Activated CD4-positive, alpha-beta T cell treated with anti-CD3 and anti-CD28 coated beads for 36 hours (primary cell): ENCODE results near the gene TSPY8. TPM values are rescaled to one million over a fixed set of nuclear protein-coding genes. Genes with fewer than 3 reads are reported as not detected.
"Not testable (repeated sequence)": the region's sequence is repeated elsewhere in the genome, so short reads cannot be mapped to it uniquely, and the experiment has no call there.

ENCODE experiments used
- ATAC-seq: fragments of 200-7000 bp; cut with Tn5 transposase; one replicate; pipeline ENCODE4 v1.10.0; 2021; ENCODE audit warnings: mild to moderate bottlenecking, moderate library complexity
- CTCF ChIA-PET: fragments of 350-600 bp; sonication (Branson Sonifier 250); formaldehyde crosslinking; loops from one replicate; lab custom pipeline; 2021; ENCODE audit warnings: antibody characterized with exemption; lab: Charles Lee
- POLR2A ChIA-PET: fragments of 350-600 bp; sonication (Branson Sonifier 250); formaldehyde crosslinking; loops from one replicate; lab custom pipeline; 2021; ENCODE audit warnings: antibody characterized with exemption, inconsistent platforms; lab: Charles Lee
- DNase-seq: peaks from one replicate; pipeline ENCODE4 v3.0.0-alpha.2; 2020
- H3K27ac Mint-ChIP-seq: one replicate; pipeline ENCODE4 v1.8.0; 2021; ENCODE audit warnings: mixed read lengths
- H3K27me3 Mint-ChIP-seq: one replicate; pipeline ENCODE4 v1.8.0; 2021; ENCODE audit warnings: mixed read lengths
- H3K36me3 Mint-ChIP-seq: one replicate; pipeline ENCODE4 v1.8.0; 2021; ENCODE audit warnings: low read depth, mixed read lengths
- H3K4me1 Mint-ChIP-seq: one replicate; pipeline ENCODE4 v1.8.0; 2021; ENCODE audit warnings: mixed read lengths
- H3K4me3 Mint-ChIP-seq: one replicate; pipeline ENCODE4 v1.8.0; 2021; ENCODE audit warnings: mild to moderate bottlenecking, moderate library complexity, mixed read lengths
- H3K9me3 Mint-ChIP-seq: one replicate; pipeline ENCODE4 v1.8.0; 2021; ENCODE audit warnings: low read depth, mixed read lengths
- intact Hi-C, 2 experiments: fragments of 100-400 bp; cut with DNase I in 1 of 2; cut with micrococcal nuclease in 1 of 2; formaldehyde crosslinking; loops; one replicate each; pipeline versions ENCODE4 v1.14.2 to v1.15.1; 2022 to 2024; cut with DNase I, micrococcal nuclease
- total RNA-seq, 2 experiments: library from RNA; stranded (reverse); gene quantifications; one replicate each; pipeline ENCODE4 v1.2.3, GENCODE V29; 2021

TSPY8 gene, protein sequence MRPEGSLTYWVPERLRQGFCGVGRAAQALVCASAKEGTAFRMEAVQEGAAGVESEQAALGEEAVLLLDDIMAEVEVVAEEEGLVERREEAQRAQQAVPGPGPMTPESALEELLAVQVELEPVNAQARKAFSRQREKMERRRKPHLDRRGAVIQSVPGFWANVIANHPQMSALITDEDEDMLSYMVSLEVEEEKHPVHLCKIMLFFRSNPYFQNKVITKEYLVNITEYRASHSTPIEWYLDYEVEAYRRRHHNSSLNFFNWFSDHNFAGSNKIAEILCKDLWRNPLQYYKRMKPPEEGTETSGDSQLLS
- total RNA-seq: not detected

DNA sequence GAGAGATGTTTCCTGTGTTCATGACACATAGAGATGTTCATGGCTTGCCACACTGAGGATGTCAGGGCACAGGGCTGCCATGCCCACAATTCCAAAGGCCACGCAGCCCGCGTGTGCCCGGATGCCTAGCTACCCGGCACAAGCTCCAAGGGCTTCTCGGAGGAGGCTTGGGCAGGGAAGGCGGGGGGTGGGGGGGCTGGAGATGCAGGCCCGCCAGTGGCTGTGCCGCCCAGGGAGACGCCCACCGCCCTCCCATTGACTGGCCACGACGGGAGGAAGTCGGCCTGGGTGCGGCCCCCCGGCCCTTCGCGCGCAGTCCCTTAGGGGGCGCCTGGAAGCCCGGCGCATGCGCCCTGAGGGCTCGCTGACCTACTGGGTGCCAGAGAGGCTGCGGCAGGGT, at the start of gene TSPY8:
Gene TSPY8, plus strand, starts transcription at position 301 of the 400 bp plus-strand sequence. Its CDS starts 46 bp downstream, at position 347.
- H3K4me3 Mint-ChIP-seq, intact Hi-C loops, H3K36me3 Mint-ChIP-seq, DNase-seq, H3K27ac Mint-ChIP-seq, POLR2A ChIA-PET, H3K4me1 Mint-ChIP-seq, ATAC-seq, H3K27me3 Mint-ChIP-seq, H3K9me3 Mint-ChIP-seq, CTCF ChIA-PET: not testable (repeated sequence)

DNA sequence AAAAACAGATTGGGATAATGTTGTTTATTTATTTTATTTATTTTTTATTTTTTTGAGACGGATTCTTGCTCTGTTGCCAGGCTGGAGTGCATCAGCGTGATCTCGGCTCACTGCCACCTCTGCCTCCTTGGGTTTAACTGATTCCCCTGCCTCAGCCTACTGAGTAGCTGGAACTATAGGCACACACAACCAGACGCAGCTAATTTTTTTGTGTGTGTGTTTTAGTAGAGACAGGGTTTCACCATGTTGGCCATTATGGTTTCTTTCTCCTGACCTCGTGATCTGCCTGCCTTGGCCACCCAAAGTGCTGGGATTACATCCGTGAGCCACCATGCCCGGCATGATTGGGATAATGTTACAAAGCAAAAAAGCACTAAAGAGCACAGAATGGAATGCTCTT, 36.6 kb upstream of the TSPY8 start:
- ChIA-PET POLR2A (no interaction called here), CTCF (no interaction called here)
- intact Hi-C loops: no loop called here
- Mint-ChIP-seq H3K9me3 (no peaks in the 10 kb centered on the region), H3K27ac (no peak overlapping the region), H3K4me1 (no peaks in the 10 kb centered on the region), H3K27me3 (no peaks in the 10 kb centered on the region), H3K36me3 (no peaks in the 10 kb centered on the region), H3K4me3 (no peak overlapping the region)
- ATAC-seq (no peak), DNase-seq (no peak)

GRCh38 chrY:9337164-9337563, 20.4 kb upstream of the TSPY8 start, which contains the start of gene TSPY4:
TSPY4 (plus strand) TSS chrY:9337464; CDS start chrY:9337510, 46 bp downstream.
- ATAC-seq, H3K9me3 Mint-ChIP-seq, H3K36me3 Mint-ChIP-seq, intact Hi-C loops, H3K4me3 Mint-ChIP-seq, CTCF ChIA-PET, H3K4me1 Mint-ChIP-seq, H3K27me3 Mint-ChIP-seq, DNase-seq, POLR2A ChIA-PET, H3K27ac Mint-ChIP-seq: not testable (repeated sequence)

DNA sequence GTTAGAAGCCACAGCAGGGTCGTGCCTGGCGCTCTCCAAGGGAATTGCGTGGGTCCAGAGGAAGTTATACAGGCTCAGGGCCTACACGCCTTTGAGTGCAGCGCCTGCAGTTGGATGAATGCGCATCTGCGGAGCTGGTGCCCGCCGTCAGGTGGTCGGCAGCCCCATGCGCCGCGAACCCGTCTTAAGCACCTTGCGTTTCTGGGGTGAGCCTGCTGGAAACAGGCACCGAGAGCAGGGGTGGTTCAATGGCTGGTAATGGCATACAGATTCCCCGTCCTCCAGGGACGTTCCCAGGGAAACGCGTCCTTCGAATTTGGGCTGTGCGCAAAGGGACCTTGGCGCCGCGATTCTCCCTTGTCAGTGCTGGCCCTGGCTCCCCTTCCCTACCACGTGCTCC, 38.9 kb downstream of the TSPY8 start:
- H3K9me3 Mint-ChIP-seq, H3K4me1 Mint-ChIP-seq, CTCF ChIA-PET: not testable (repeated sequence)

DNA sequence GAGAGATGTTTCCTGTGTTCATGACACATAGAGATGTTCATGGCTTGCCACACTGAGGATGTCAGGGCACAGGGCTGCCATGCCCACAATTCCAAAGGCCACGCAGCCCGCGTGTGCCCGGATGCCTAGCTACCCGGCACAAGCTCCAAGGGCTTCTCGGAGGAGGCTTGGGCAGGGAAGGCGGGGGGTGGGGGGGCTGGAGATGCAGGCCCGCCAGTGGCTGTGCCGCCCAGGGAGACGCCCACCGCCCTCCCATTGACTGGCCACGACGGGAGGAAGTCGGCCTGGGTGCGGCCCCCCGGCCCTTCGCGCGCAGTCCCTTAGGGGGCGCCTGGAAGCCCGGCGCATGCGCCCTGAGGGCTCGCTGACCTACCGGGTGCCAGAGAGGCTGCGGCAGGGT, 40.5 kb downstream of the TSPY8 start, which contains the start of gene TSPY3:
Gene TSPY3, plus strand, starts transcription at position 301 of the 400 bp plus-strand sequence. Its CDS starts 46 bp downstream, at position 347.
- H3K27me3 Mint-ChIP-seq, ATAC-seq, H3K27ac Mint-ChIP-seq, H3K36me3 Mint-ChIP-seq, H3K4me3 Mint-ChIP-seq, POLR2A ChIA-PET, H3K4me1 Mint-ChIP-seq, H3K9me3 Mint-ChIP-seq, CTCF ChIA-PET, DNase-seq, intact Hi-C loops: not testable (repeated sequence)

More for the DNA sequence above, 38.9 kb downstream of the TSPY8 start:
- intact Hi-C loops, H3K27me3 Mint-ChIP-seq, H3K27ac Mint-ChIP-seq, H3K4me3 Mint-ChIP-seq, H3K36me3 Mint-ChIP-seq, ATAC-seq, POLR2A ChIA-PET: not testable (repeated sequence)
- DNase-seq: peak; percentile 3

Other genes starting within 250 kb of the TSPY8 start
- not detected for gene TSPY4, start 20.3 kb upstream of the TSPY8 start, total RNA-seq
- gene TSPY3, start 40.6 kb downstream of the TSPY8 start, total RNA-seq: not detected
- gene TSPY1, start 109.2 kb downstream of the TSPY8 start, total RNA-seq: not detected
- not detected for gene TSPY9, start 129.5 kb downstream of the TSPY8 start, total RNA-seq
- gene TSPY10, start 170.1 kb downstream of the TSPY8 start, total RNA-seq: not detected